ENCODE results near the gene KDM4B. TPM values are rescaled to one million over a fixed set of nuclear protein-coding genes. Genes with fewer than 3 reads are reported as not detected.

KDM4B gene
- total and polyA plus RNA-seq, 9 of the 15 experiments (the other 6 are each of a cell fraction or from before 2014, with no cell fraction given): 0.21 to 29.9 (median 7.3) TPM

- H3K27me3 ChIP-seq (ENCODE audit: control insufficient read depth in 2 of 2, insufficient read depth in 2 of 2, low read length in 2 of 2): no peaks in the 10 kb centered on the region
- peaks cover 28% of the 10 kb centered on the region for H3K79me2 ChIP-seq (ENCODE audit: control insufficient read depth, insufficient read depth, low read length)
- peaks cover 12% of the 10 kb centered on the region; the same call in 2 of the 3 replicates for H3K36me3 ChIP-seq (ENCODE audit: control insufficient read depth, insufficient read depth, low read length)
- no peak for ATAC-seq
- H3K27ac ChIP-seq (ENCODE audit: extremely low read depth, low read depth, low read length): peak overlapping the region; percentile 46; the same call in 2 of the 3 replicates
- in situ Hi-C loops (cut with MboI): no loop called here
- ChIA-PET POLR2A (interaction anchor here (0.6 to 0.8 kb wide), 2 partner anchors 243 to 275 kb away, joined by 3 to 4 read pairs; no protein-coding TSS in a partner anchor), CTCF (ENCODE audit: low intra/inter-chr PET ratio) (no interaction called here)
- peaks cover 4% of the 10 kb centered on the region for H3K9me3 ChIP-seq (replicated peaks; ENCODE audit: control insufficient read depth, insufficient read depth, low read depth, low read length)
- 92% methylated on average over 21 of the region's 26 CpGs for WGBS (ENCODE audit: insufficient coverage, low coverage, missing lambda C conversion rate)
- no TSS peak for BruUV-seq (replicated peaks)
- DNase-seq (ENCODE audit: extremely low read depth in 1 of 4, low spot score in 3 of 4): peak in 2 of 4 experiments; percentile 35 to 36
- no peak overlapping the region for H3K4me2 ChIP-seq (ENCODE audit: insufficient read depth, low read length)
- peaks cover 10% of the 10 kb centered on the region for H3K9me1 ChIP-seq (ENCODE audit: control insufficient read depth, insufficient read depth, low read length)
- no peak for FAIRE-seq
- peaks cover 41 to 59% of the 10 kb centered on the region in 2 experiments for H3K4me1 ChIP-seq (replicated peaks in 1 of 2; ENCODE audit: control insufficient read depth in 2 of 2, insufficient read depth in 2 of 2, low read length in 2 of 2)
- no peaks in the 10 kb centered on the region for H4K20me1 ChIP-seq (replicated peaks; ENCODE audit: control insufficient read depth, insufficient read depth, low read length)
- no peak overlapping the region for H2AFZ ChIP-seq (ENCODE audit: low read depth, low read length)
- TF ChIP-seq KLF16 (IDR thresholded peaks at IDR 0.05): no peak
- no peak for TF ChIP-seq CUX1 (CRISPR knock-in tag; IDR thresholded peaks at IDR 0.05)
- TF ChIP-seq SNIP1 (IDR thresholded peaks at IDR 0.05; ENCODE audit: low read depth): no peak
- no peak for TF ChIP-seq ZFP30 (CRISPR knock-in tag; IDR thresholded peaks at IDR 0.05; ENCODE audit: borderline replicate concordance)
- no peak for TF ChIP-seq NR1H2 (CRISPR knock-in tag; IDR thresholded peaks at IDR 0.05)
- TF ChIP-seq ILF3 (IDR thresholded peaks at IDR 0.05; ENCODE audit: borderline replicate concordance): no peak
- TF ChIP-seq ZFP91 (CRISPR knock-in tag; IDR thresholded peaks at IDR 0.05): no peak
- no peak for TF ChIP-seq RBM25 (IDR thresholded peaks at IDR 0.05; ENCODE audit: low read depth, low read length, severe bottlenecking)
- no peak for TF ChIP-seq ARHGAP35 (IDR thresholded peaks at IDR 0.05; ENCODE audit: partially characterized antibody)
- H3K9ac ChIP-seq (ENCODE audit: insufficient read depth in 1 of 2, low read depth in 2 of 2, low read length in 2 of 2): peak overlapping the region; percentile 32 to 96; a peak in 3 of 4 replicates
- intact Hi-C loops (cut with micrococcal nuclease): no loop called here
- no peak overlapping the region for H3K4me3 ChIP-seq
These were observed 125.2 kb downstream of the KDM4B start for GRCh38 chr19:5093948-5094718.
